GM21423 (cell line): ENCODE data around the gene DAZL.

Source experiments
- ATAC-seq: cut with Tn5 transposase; IDR thresholded peaks from one replicate; pipeline ENCODE4 v1.9.1; 2021; ENCODE audit warnings: mild to moderate bottlenecking, moderate library complexity; ENCODE audit not compliant: unreplicated experiment

Gene DAZL

DNA sequence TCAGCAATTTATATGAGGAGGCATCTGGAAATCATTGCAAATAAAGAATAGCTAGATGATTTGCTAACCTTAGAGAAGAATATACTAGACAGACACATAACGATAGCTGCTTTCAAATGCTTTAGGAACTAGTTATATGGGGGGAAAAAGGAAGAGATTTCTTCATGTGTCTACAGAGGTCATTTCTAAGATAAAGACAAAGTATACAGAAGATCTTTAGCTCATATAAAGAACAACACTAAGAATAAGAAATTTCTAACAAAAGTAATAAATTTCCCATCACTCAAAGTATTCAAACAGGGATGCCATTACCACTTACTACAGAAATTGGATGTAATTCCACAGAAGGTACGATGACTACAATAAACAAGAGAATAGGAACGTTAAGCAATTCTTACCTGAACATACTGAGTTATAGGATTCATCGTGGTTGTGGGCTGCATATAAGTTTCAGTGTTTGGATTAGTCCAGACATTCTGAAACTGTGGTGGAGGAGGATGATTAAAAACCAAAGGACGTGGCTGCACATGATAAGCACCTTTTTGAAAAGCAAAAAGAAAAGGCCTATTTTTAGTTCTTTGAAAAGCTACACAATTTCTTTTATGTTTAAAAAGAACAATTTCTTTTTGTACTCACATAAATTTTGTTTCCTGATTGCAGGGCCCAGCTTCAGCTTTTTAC, 8.7 kb downstream of the DAZL start:
- peak; percentile 53 for ATAC-seq

DNA sequence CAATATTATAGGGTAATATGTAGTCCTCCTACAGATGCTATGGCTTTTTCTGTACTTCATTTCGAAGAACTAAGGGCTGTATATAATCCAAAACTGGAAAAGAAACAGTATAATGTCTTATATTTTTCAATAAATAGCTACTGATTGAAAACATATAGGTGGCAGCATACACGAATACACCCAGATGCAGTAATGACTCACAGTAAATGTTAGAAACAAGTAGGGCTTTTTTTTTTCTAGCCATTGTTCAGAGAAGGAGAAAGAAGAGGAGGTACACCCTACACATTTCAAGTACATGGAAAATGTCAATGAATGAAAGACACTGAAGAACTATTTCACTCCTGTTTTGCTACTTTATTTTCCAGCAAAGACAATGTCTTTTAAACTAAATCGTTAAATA, 9.4 kb downstream of the DAZL start:
- no peak for ATAC-seq

DNA sequence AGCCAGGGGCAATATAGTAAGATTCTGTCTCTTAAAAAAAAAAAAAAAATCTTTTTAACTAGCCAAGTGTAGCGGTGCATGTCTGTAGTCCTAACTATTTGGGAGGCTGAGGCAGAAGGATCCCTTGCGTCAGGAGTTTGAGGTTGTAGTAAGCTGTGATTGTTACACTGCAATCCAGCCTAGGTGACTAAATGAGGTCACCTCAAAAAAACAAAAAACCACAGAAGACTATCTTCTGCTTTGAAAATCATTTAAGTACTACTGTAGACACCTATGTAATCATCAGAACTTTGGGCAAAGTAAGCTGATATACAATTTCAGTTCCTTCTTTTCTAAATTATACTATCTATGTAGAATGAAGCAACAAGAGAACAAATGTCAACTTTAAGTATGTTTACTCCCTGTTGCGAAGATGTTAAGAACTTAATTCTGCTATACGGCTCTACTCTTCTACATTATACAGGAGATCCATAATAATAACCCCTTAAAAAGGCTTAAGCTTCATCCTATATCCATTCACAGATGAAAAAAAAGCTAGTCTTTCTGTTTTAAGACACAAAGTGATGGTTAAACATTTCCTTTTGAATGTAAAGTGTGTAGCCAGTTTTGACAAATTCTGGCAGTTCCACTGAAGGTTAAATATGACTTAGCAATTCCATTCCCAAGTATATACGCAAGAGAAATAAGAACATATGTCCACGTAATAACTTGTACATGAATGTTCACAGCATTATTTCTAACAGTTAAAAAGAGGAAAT, 15.2 kb downstream of the DAZL start:
- ATAC-seq: peak; percentile 99

DNA sequence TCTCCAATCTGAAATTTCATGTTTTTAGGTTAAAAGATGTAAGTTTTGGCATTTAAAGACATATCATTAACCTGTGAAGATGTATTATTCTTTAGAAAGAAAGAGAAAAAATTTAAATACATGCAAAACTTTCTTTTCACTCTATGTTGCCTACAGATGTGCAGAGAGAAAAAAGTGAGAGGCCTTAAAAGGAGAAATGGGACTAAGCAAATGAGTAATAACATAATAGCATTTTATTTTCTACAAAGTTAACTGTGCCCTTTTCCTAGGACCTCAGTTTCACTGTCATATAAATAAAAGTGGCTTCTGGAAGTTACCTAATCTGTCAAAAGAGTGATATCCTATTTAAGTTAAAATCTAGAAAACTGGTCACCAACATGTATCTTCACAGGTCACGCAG, 16.1 kb downstream of the DAZL start:
- no peak for ATAC-seq

DNA sequence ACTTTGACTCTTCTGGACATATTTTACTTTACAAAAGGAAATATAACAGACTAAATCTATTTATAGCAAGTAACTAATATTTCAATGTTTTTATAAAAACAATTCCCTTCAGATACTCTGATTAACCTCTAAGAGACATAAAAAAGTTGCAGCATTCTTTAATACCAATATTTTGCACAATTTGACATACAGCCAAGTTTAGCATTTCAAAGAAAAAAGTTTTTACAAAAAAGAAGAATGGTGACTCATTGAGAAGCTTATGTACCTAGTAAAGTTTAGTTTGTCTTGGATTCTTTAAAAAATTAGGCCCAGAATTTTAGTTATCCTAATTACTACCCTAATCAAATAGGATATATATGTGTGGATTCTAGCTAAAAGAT, 17.6 kb downstream of the DAZL start:
- no peak for ATAC-seq

DNA sequence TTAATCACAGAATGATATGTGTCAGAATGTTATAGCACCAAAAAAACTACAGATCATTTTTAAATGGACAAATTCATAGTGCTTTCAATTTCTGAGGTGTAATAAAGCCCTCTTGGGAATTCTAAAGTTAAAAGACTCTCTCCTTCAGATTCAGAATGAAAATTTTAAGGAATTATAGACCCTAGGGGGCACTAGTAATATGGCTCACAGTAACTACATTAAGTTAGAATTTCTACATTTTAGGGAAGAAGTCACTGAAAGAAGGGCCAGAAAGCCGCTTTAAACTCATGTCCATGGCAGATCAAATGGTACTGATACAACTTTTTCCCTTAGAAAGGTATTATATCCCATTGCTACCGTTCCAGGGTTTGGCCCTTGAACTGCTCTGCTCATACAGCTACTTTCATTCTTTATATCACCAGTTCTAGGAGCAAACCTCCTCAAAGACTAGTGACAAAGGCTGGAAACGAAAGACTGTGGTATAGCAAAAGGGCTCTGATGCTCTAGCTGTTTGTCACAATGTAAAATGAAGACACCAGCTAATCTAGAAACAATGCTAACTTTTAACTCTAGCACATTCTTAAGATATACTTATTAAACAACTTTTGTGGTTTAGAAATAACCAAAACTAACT, 18.1 kb downstream of the DAZL start:
- no peak for ATAC-seq

DNA sequence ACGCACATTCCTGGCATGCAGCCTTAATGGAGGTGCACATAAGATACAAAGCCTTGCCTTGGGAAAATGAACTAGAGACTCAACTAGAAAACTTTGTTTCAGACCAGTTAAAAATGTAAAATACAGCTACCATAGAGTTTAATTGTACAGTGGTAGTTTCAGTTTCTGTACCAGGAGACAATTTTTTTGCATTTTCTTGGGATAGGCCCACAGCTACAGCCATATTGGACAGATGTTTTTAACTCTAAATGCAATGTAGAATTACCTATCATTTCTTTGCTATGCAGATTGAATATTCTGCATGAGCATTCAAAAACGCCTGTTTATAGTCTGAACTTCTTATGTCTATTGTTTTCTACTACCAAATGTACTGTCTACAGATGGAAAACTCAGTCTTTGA, 20.3 kb downstream of the DAZL start:
- no peak for ATAC-seq

DNA sequence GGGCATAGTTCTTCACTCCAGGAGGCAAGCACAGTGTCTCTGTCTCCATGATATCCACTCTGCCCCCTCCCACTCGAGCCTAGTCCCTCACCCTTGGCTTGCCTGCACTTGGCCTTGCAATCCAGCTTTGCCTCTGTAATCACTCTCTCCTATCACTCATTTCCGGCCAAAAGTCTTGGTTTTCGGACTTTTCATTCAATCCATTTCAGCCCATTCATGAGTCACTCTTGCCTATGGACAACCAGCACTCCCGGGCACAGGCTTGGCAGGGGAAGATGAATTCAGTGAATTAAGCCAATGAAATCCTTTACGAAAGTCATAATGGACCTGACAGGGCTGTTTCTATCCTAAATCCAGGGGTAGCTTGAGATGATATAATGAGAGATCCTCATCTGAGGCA, 21.7 kb downstream of the DAZL start:
- no peak for ATAC-seq

DNA sequence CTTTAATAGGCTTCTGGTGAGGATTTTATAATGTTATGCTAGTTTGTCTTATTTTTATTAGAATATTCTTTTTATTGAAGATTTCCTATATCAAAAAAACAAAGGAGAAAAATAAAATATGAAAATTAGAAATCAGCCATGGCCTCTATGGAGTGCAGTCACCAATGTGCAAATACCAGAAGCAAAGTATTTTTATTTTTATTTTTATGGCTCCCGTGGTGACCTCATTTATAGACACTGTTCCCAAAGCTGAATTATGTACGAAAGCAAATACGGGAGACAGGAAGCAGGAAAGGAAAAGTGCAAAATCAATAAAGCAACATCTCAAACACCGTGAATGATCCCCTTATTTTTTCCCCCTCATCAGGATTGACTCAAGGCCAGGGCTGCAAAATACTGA, 35.1 kb downstream of the DAZL start:
- ATAC-seq: no peak

DNA sequence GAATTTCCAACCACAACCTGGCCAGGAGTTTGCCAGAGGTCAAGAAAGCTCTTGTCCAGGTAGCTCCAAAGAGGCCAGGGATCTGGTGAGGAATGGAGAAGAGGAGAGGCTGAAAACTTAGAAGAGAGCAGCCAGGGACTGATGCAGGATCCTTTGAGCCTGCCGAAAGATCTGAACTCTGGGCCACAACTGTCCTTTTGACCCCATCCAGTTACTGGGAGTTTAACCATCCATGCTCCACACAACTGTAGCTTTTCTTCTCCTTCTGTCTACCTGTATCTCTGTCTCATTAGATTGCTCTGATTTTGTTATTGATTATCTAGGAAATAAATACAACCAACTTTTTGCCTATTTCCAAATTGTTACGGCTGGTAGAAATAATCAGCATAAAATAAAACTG, 36.7 kb downstream of the DAZL start:
- no peak for ATAC-seq

DNA sequence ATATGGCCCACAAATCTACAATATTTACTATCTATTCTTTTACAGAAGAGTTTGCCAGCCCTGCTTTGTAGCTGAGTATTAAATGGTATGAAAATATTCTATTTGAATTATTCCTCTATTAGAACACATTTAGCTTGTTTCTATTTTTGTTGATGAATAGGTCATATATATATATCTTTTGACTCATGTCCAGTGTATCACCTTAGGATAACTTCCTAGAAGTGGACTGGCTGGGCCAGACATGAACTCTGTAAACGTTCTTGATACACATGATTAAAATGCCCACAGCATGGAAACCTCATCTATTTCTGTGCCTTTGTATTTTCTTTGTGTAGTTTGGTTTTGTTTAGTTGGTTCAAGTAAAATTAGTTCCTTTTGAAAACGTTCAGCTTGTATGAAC, 37.1 kb downstream of the DAZL start:
- ATAC-seq: no peak

DNA sequence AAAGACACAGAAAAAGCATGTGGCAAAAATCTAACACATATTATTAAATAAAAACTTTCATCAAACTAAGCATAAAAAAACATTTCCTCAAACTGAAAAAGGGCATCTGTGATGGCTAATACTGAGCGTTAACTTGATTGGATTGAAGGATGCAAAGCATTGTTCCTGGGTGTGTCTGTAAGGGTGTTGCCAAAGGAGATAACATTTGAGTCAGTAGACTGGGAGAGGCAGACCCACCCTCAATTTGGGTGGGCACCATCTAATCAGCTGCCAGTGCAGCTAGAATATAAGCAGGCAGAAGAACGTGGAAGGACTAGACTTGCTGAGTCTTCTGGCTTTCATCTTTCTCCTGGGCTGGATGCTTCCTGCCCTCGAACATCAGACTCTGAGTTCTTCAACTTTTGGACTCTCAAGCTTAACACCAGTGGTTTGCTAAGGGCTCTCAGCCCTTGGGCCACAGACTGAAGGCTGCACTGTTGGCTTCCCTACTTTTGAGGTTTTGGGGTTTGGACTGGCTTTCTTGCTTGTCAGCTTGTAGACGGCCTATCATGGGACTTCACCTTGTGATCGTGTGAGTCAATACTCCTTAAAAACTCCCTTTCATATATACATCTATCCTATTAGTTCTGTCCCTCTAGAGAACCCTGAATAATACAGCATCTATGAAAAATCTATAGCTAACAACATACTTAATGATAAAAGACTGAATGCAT, 45.4 kb downstream of the DAZL start:
- ATAC-seq: no peak

DNA sequence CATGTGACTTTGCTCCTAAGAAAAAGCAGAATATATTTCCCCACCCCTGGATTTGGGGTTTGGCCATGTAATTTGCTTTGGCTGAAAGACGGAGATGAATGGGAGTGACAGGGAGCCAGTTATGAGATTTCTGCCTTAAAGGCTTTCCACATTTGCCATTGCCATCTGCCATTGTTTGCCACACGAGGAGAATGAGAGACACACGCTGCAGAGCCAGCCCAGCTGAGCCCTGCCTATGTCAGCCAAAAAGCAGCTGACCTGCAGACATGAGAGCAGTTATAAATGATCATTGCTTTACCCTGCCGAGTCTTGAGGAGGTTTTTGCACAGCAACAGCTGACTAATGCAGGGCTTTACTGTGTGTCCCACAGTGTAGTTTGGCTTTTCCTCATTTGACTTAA, 51.1 kb downstream of the DAZL start:
- no peak for ATAC-seq

DNA sequence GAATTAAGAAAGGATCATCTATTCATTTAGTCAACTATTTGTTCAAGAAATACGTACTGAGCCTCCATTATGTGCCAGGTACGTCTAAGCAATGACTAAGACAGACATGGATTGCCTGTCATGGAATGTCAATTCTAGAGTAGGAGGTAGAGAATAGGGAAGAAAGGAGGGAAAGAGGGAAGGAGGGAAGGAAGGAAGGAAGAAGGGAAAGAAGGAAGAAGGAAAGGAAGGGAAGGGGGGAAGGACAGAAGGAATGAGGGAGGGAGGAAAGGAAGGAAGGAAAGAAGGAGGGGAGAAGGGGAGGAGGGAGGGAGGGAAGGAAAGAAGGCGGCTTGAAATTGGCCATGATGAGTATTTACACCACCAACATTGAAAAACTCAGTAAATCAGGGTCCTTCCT, 52.5 kb downstream of the DAZL start:
- ATAC-seq: no peak

DNA sequence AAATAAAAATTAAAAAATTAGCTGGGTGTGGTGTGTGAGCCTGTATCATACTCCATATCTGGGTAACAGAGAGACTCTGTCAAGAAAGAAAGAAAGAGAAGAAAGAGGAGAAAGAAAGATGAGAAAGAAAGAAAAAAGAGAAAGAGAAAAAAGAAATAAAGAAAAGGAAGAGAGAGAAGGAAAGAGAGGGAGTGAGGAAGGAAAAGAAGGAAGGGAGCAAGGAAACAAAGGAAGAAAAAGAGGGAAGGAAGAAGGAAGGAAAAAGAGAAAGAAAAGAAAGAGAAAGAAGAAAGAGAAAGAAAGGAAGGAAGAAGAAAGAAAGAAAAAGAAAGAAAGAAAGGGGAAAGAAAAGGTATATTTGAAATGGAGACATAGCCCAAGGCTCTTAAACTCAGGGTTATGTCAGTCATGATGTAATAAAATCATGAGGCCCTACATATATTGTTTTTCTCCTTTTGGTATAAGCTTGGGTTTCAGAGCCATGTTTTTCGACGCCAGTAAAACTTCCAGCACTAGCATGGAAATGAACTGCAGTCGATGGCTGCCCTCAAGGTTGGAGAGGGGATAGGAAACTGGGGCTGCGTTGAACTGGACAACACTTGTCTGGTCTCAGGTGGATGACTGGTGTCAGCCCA, 53.8 kb downstream of the DAZL start:
- no peak for ATAC-seq

DNA sequence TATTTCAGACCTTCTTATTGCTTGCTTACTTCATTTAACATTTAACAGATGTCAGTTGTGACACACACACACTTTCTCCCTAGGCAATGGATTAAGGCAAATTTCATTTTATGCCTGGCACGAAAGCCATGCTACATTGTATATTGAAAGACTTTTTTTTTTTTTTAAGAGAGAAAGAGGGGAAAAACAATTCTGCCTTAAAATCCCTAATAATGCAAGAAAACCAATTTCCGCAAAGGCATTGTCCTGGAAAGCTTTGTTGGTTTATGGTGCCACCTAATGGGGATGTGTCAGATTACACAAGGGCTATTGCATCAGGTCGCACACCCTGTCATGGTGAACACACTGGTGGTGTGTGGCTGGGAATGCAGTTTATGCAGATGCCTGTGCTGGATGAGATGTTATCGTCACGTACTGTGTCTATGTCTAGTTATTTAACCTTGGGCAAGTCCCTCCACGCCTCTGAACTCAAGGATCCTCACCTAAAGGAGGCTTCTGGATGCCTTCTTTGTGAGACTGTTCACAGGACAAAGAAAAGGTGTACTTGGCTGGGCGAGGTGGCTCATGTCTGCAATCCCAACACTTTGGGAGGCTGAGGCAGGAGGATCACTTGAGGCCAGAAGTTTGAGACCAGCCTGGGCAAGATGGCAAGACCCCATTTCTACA, 54.4 kb downstream of the DAZL start:
- peak; percentile 89 for ATAC-seq

DNA sequence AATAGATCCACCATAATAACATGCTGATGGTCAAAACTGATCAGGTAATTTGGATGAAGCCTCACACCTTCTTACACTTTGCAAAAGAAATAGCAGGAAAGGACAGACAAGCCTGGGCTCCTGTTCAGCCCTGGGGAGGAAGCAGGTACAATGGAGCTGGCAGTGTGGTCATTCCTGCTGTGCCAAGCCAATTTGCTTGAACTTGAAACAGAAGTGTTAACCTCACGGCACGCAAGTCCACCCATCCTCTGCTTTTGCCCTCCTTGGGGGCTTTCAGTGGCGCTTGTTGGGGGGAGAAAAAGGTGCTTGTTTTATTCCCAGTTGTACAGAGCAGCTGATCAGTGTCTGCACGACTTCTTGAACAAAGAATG, 54.9 kb downstream of the DAZL start:
- ATAC-seq: peak; percentile 24

DNA sequence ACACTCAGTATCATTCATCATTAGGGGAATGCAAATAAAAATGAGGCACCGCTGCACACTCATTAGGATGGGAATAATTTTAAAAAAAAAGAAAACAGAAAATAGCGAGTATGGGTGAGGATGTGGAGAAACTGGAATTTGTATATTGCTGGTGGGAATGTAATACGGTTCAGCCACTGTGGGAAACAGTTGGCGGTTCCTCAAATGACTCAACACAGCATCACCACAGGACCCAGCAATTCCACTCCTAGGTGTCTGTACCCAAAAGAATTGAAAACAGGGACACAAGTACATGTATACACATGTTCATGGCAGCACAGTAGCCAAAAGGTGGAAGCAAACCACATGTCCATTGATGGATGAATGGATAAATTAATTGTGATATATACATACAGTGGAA, 56.5 kb downstream of the DAZL start:
- no peak for ATAC-seq

DNA sequence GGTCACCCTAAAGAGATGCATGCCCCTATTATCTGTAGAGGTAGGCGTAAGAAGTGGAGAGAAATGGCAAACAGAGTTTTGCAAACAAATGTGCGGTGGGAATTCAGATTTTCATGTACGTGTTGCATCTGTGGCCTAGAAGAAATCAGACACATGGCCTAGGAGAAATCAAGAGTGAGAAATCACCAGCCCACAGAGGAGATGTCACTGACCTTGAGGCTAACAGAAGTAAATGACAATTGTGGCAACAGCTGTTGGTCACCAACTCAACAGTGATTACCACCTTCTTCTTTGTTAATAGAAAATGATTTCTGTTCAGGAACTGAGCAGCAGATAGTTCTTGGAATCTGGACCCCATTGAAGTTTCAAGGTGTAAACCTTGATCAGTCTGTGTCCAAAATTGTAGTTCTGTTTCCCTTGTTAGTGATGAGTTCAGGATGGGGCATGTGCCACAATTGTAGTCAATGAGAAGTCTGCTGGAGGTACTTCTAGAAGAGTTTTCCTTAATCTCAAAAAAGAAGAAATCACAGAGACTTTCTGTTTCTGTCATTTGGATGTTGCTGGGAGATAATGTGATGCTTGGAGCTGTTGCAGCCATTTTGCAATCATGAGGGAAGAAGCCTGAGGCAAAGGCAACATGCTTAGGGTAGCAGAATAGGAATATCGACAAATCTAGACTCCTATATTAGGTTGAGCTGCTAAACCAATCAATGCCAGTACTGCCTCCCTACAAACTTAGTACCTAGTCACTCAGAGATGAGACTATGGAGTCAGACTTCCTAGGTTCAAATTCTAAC, 57.5 kb downstream of the DAZL start:
- ATAC-seq: no peak
